Thymus (tissue), 11 donors: Measurements from ENCODE around the gene RAB4B. TPM values are rescaled to one million over a fixed set of nuclear protein-coding genes. Genes with fewer than 3 reads are reported as not detected.

Experiments
- DNase-seq, 9 donors: peaks; one replicate each; pipeline ENCODE4 v3.0.0-alpha.2; 2013; ENCODE audit warnings: low spot score in 9 of 9, low read depth in 6 of 9, missing footprints in 1 of 9
- H3K27ac ChIP-seq, 2 donors: one replicate each; pipeline ENCODE4 v1.5.1; 2013; ENCODE audit warnings: control low read depth in 1 of 2, low read depth in 1 of 2, low read length in 1 of 2, mild to moderate bottlenecking in 1 of 2, moderate library complexity in 1 of 2
- H3K27me3 ChIP-seq, 2 donors: one replicate each; pipeline ENCODE4 v1.5.1; 2013; ENCODE audit warnings: low read length in 1 of 2; ENCODE audit not compliant: control insufficient read depth in 2 of 2, insufficient read depth in 1 of 2
- H3K36me3 ChIP-seq, 2 donors: one replicate each; pipeline ENCODE4 v1.5.1; 2013; ENCODE audit warnings: low read length in 1 of 2, mild to moderate bottlenecking in 1 of 2, moderate library complexity in 1 of 2; ENCODE audit not compliant: control insufficient read depth in 2 of 2, insufficient read depth in 2 of 2
- H3K4me1 ChIP-seq, 2 donors: one replicate each; pipeline ENCODE4 v1.5.1; 2013; ENCODE audit warnings: low read length in 2 of 2; ENCODE audit not compliant: control insufficient read depth in 2 of 2, insufficient read depth in 2 of 2
- H3K4me3 ChIP-seq, 2 donors: one replicate each; pipeline ENCODE4 v1.5.1; 2013; ENCODE audit warnings: low read length in 2 of 2, control low read depth in 1 of 2, mild to moderate bottlenecking in 1 of 2
- H3K9me3 ChIP-seq, 2 donors: one replicate each; pipeline ENCODE4 v1.5.1; 2013; ENCODE audit warnings: low read length in 1 of 2, mild to moderate bottlenecking in 1 of 2; ENCODE audit not compliant: control insufficient read depth in 2 of 2, insufficient read depth in 1 of 2
- WGBS: extraction: QIAGEN DNeasy Blood & Tissue Kit; methylation state at CpG from one replicate; pipeline ENCODE4 v1.1.7; 2013; 5-methylcytosine and 5-hydroxymethylcytosine counted together
- polyA plus RNA-seq: library from polyadenylated mRNA; stranded (reverse); fragments of 200-250 nt; gene quantifications from one replicate; pipeline ENCODE4 v1.2.3, GENCODE V29; 2013
- total RNA-seq: library from RNA; stranded (reverse); fragments of 120-200 nt; gene quantifications from one replicate; pipeline ENCODE4 v1.2.4, GENCODE V29; 2013
- donor health status: healthy.

The RAB4B gene
- total and polyA plus RNA-seq, 2 donors, result 24.2 to 86.7 TPM

DNA sequence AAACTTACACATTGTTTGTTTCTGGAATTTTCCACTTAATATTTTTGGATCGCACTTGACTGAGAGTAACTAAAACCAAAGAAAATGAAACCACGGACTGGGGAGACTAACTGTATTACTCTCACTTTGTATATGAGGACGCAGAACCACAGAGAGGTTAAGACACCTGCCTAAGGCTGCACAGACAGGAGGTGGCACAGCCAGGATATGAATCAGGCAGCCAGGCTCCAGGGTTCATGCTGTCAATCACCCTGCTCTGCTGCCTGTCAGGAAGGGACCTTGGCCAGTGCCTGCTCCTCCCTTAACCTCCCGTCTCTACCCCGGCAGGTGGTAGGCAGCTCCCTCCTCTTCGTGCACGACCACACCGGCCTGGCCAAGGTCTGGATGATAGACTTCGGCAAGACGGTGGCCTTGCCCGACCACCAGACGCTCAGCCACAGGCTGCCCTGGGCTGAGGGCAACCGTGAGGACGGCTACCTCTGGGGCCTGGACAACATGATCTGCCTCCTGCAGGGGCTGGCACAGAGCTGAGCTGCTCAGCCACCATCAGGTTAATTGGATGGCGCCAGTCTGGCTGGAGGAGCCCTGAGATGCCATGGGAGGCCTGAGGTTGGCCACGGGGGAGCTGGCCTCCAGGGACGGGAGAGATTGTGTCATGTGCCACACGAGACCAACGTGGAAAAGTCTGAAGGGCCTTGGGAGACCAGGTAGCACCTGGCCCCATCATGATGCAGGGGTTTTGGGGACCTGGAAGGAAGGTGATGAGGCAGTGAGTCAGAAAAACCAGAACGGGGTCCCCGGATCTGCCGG is 38.8 kb upstream of the RAB4B start:
- WGBS, result 92% methylated on average over 22 of the region's 22 CpGs
- Histone ChIP-seq H3K27me3 (no peaks in the 10 kb centered on the region), H3K27ac (no peak overlapping the region), H3K4me1 (no peaks in the 10 kb centered on the region), H3K9me3 (no peaks in the 10 kb centered on the region), H3K4me3 (no peak overlapping the region), H3K36me3 (peaks cover 34 to 52% of the 10 kb centered on the region in 2 donors)
- no peak for DNase-seq

DNA sequence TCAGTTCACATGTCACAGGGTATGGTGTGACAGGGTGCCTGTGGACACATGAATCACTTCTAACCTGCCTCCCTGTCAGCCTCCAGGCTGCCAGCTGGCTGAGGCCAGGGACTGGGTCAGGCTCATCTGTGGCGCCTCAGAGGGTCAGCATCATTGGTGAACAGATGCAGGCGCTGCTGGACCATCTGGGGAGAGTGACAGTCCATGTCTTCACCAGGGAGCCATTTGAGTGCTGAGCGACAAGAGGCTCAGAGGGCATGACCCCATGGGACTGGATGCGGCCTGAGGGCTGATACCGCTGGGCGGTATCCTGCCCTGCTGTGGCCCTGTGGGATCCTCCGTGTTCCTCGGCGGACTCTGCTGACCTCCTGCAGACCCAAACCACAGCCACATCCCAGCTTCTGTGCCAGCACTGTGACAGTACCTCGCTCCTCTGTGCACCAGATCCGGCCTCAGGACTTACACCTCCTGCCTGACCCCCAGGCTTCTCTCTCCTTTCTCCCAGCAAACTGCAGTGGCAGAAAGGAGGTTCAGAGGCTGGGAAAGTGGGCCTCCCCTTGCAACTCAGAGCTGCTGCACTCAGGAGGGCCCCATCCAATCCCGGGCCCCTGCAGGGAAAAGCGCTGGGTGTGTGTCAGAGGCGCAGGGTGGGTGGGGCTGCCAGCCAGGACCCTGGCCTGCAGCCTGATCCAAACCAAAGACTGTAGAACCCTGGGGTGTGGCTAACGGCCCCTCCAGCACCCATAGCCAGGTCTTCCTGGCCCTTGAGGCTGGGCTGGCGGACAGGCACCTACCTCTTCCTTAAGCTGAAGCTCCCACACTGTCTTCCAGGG is 38.0 kb upstream of the RAB4B start:
- WGBS, result 97% methylated on average over 16 of the region's 16 CpGs
- Histone ChIP-seq H3K27ac (no peak overlapping the region), H3K36me3 (peaks cover 28 to 45% of the 10 kb centered on the region in 2 donors), H3K9me3 (no peaks in the 10 kb centered on the region), H3K27me3 (no peaks in the 10 kb centered on the region), H3K4me1 (no peaks in the 10 kb centered on the region), H3K4me3 (no peak overlapping the region)
- DNase-seq, result no peak

DNA sequence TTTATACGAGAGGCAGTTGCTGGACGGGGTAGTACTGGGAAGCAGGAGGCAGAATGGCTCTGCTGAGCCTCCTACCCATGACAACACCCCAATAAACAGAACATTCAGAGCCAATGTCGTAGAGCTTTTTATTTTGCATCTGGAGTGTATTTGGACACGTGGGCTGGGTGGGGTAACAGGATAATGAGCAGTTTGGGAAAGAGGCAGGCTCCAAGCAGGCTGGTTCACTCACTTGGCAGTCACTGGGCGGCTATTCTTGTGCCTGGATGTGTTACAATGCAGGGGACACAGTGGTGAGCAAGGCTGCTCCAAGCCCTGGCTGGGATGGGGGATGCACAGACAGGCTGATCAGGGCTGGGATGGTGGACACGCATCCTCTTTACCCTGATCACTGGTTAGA is 37.3 kb upstream of the RAB4B start:
- H3K4me1 ChIP-seq, result no peaks in the 10 kb centered on the region
- no peaks in the 10 kb centered on the region for H3K27me3 ChIP-seq
- no peaks in the 10 kb centered on the region for H3K9me3 ChIP-seq
- H3K27ac ChIP-seq, result no peak overlapping the region
- no peak for DNase-seq
- peaks cover 21 to 39% of the 10 kb centered on the region in 2 donors for H3K36me3 ChIP-seq
- WGBS, result 97% methylated on average over 6 of the region's 6 CpGs
- H3K4me3 ChIP-seq, result no peak overlapping the region

DNA sequence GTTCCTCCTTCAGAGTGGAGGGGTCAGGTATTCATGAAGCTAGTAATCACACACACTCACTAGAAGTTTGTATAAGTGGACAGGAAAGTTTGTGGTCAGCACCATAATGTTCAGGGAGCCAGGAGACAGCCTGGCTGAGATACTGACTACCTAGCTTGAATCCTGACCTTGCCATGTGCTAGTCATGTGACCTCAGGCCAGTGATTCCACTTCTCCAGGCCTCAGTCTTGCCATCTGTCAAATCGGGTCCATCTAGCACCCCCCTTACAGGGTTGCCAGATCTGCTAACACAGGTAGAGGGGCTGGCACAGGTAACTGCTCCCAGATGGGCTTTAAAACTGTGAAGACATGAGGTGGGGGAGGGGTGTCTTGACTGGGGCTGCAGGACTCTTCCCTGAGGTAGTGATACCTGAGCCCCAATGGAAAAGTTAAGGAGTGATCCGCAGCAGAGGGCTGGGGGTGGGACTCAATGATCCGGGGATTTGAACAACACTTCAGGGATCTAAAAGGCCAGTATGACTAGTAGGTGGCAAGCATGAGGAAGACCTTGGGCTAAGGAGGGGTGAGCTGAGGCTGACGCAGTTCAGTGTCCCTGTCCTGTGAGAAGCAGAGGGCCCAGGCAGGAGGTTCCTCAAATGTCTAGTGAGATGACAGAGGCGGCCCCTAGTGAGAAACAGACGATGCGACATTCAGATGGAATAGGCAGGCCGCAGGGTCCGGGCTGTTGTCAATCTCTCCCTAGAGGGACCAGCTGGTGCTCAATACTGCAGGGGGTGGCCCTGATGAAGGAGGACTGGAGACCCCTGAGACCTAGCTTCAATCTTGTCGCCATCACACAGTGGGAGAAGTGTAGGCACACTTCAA is 36.3 kb upstream of the RAB4B start:
- WGBS, result 95% methylated on average over 10 of the region's 10 CpGs
- Histone ChIP-seq H3K27me3 (no peaks in the 10 kb centered on the region), H3K27ac (no peak overlapping the region), H3K4me1 (no peaks in the 10 kb centered on the region), H3K36me3 (peaks cover 20 to 33% of the 10 kb centered on the region in 2 donors), H3K9me3 (no peaks in the 10 kb centered on the region), H3K4me3 (no peak overlapping the region)
- DNase-seq, result no peak

DNA sequence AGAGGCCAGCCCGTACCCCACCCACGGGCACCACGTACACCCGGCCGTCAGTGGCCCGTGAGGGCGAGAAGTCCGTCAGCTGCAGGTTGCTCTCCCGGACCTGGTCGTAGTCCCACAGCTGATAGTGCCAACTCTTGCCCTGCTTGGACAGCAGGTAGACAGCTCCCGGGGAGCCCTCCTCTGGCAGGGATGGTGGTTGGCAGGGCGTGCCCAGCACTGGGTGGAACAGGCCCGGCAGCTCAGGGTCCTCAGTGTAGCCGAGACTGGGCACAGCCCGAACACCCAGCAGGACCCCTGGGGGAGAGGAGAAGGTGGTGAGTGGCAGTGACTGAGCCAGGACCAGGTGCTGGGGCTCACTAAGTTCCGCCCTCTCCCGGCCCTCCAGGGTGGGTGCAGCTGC is 35.6 kb upstream of the RAB4B start:
- Histone ChIP-seq H3K4me3 (no peak overlapping the region), H3K27ac (no peak overlapping the region)

DNA sequence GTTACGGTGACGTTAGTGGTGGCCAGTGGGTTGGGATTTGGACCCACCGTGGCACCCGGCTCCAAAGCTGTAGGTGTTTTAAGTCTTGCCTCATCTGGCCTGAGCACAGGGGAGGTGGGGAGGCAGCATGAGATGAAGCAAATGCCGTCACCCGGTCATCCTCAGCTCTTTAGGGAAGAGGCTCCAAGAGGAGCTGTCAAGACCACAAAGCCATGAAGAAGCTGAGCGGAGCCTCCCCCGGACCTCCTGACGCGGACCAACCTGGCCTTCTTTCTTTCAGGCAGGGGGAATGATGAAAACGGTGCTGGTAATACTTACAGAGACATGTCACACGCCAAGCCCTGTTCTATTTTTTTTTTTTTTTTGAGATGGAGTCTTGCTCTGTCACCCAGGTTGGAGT is 35.2 kb upstream of the RAB4B start:
- Histone ChIP-seq H3K4me3 (no peak overlapping the region), H3K4me1 (no peaks in the 10 kb centered on the region), H3K27me3 (no peaks in the 10 kb centered on the region), H3K9me3 (no peaks in the 10 kb centered on the region), H3K27ac (no peak overlapping the region), H3K36me3 (peaks cover 11 to 24% of the 10 kb centered on the region in 2 donors)
- 96% methylated on average over 12 of the region's 12 CpGs for WGBS
- DNase-seq, result no peak

More for the DNA sequence above, 35.6 kb upstream of the RAB4B start:
- no peaks in the 10 kb centered on the region for H3K27me3 ChIP-seq
- H3K36me3 ChIP-seq, result peaks cover 13 to 26% of the 10 kb centered on the region in 2 donors
- no peaks in the 10 kb centered on the region for H3K4me1 ChIP-seq
- no peak for DNase-seq
- no peaks in the 10 kb centered on the region for H3K9me3 ChIP-seq
- 99% methylated on average over 17 of the region's 17 CpGs for WGBS

DNA sequence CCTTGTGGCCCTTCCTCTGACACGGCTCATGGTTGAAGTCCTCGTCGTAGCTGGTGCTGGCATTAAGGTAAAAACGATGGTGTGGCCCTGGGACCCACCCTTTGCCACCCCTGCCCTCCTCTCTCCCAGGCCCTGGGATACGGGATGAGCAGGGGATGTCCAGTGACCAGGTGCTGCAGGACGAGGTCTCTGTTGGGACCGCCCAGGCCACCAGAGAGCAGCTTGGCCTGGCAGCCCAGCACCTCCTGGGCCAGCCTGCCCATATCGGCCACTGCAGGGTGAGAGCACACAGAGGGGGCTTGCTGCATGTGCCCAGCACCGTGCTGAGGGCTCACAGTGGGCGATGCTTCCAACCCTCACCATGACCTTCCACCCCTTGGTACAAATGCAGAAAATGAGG is 34.1 kb upstream of the RAB4B start:
- Histone ChIP-seq H3K4me1 (no peaks in the 10 kb centered on the region), H3K27ac (no peak overlapping the region), H3K9me3 (no peaks in the 10 kb centered on the region), H3K36me3 (peaks cover 11 to 20% of the 10 kb centered on the region in 2 donors), H3K27me3 (no peaks in the 10 kb centered on the region), H3K4me3 (no peak overlapping the region)
- 97% methylated on average over 10 of the region's 10 CpGs for WGBS
- DNase-seq, result no peak

DNA sequence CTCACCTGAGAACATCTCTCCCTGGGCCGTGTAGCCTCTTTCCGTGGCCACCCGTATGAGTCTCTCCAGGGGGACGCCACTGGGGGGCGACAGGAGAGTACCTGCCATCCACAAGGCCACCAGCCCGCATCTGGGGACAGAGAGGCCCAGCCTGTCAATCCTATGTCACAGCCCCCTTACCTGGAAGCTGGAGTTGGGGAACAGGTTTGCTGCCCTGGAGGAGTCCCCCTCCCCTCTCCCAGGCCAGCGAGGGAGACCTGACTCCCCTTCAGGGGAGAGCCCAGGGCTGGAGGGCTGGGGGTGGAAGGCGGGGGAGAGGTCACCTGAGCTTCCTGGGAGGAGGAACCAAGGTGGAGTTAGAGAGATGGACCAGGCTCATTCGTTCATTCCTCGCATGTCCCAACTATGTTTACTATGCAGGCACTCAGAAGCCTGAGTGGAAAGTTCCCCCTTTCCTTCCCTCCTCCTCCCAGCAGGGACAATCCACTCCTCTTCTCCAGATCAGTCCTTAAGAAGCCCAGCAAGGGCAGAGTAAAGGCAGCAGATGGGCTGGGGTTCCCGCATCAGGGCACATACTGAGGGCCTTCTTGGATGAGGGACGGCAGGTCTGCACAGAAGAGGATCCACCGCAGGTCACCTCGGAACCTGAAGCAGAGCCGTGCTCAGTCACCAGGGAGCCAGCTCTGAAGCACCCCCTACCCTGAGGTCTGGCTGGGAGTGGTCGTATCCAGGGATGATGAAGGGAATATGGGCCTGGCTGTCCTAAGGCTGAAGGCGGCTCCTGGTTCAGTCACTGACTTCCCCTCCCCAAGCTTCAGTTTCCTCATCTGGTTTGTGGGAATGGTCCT is 33.3 kb upstream of the RAB4B start:
- Histone ChIP-seq H3K27me3 (no peaks in the 10 kb centered on the region), H3K4me1 (peaks cover 3 to 5% of the 10 kb centered on the region in 2 donors), H3K27ac (peak overlapping the region in 1 of 2 donors; percentile 11), H3K36me3 (peaks cover 8 to 11% of the 10 kb centered on the region in 2 donors), H3K9me3 (no peaks in the 10 kb centered on the region), H3K4me3 (no peak overlapping the region)
- WGBS, result 93% methylated on average over 17 of the region's 17 CpGs
- DNase-seq, result no peak
